GM18868 (cell line): ENCODE results near the gene RAB21.
A peak's percentile ranks its signal among the peaks of the same experiment; 100 is the strongest.
"Not testable (repeated sequence)": the region's sequence is repeated elsewhere in the genome, so short reads cannot be mapped to it uniquely, and the experiment has no call there.

Experiments
- ATAC-seq: cut with Tn5 transposase; IDR thresholded peaks from one replicate; pipeline ENCODE4 v1.9.1; 2021; ENCODE audit warnings: mild to moderate bottlenecking, moderate library complexity; ENCODE audit not compliant: unreplicated experiment

Gene RAB21

GRCh38 chr12:71792599-71792998 is 37.9 kb downstream of the RAB21 start:
- ATAC-seq = no peak

GRCh38 chr12:71795901-71796300 is 41.2 kb downstream of the RAB21 start:
- ATAC-seq = no peak

GRCh38 chr12:71797531-71797930 is 42.9 kb downstream of the RAB21 start:
- ATAC-seq = no peak

GRCh38 chr12:71799106-71799505 is 44.4 kb downstream of the RAB21 start:
- ATAC-seq = no peak

- ATAC-seq = no peak
Observed at GRCh38 chr12:71800177-71800576, 45.5 kb downstream of the RAB21 start.

GRCh38 chr12:71804505-71804904 is 49.8 kb downstream of the RAB21 start:
- ATAC-seq = no peak

GRCh38 chr12:71810921-71811320 is 56.3 kb downstream of the RAB21 start:
- no peak for ATAC-seq

GRCh38 chr12:71815242-71815641 is 60.6 kb downstream of the RAB21 start:
- ATAC-seq = not testable (repeated sequence)

- ATAC-seq = not testable (repeated sequence)
Observed at GRCh38 chr12:71822088-71822487, 67.4 kb downstream of the RAB21 start.

GRCh38 chr12:71828813-71829212 is 74.2 kb downstream of the RAB21 start:
- no peak for ATAC-seq

- ATAC-seq = no peak
Observed at GRCh38 chr12:71837356-71837755, 82.7 kb downstream of the RAB21 start.

- no peak for ATAC-seq
Observed at GRCh38 chr12:71838231-71838630, 83.6 kb downstream of the RAB21 start.

GRCh38 chr12:71838676-71839075 is 84.0 kb downstream of the RAB21 start:
- no peak for ATAC-seq

- ATAC-seq = peak; percentile 3
Observed at GRCh38 chr12:71840231-71840847, 85.7 kb downstream of the RAB21 start.

GRCh38 chr12:71846322-71846940 is 91.8 kb downstream of the RAB21 start:
- peak; percentile 61 for ATAC-seq

GRCh38 chr12:71848212-71848611 is 93.5 kb downstream of the RAB21 start:
- peak; percentile 75 for ATAC-seq

- no peak for ATAC-seq
Observed at GRCh38 chr12:71849109-71849851, 94.6 kb downstream of the RAB21 start.
